GM12872 (cell line): ENCODE data around the gene SH3TC1.

Experiments used
- TF ChIP-seq, protein P1 (sequence below): IDR thresholded peaks from 3 replicates; pipeline ENCODE4 v1.5.1; 2011; ENCODE audit warnings: low read depth, mild to moderate bottlenecking, low read length, moderate library complexity; ENCODE audit not compliant: insufficient read depth

Gene SH3TC1

DNA sequence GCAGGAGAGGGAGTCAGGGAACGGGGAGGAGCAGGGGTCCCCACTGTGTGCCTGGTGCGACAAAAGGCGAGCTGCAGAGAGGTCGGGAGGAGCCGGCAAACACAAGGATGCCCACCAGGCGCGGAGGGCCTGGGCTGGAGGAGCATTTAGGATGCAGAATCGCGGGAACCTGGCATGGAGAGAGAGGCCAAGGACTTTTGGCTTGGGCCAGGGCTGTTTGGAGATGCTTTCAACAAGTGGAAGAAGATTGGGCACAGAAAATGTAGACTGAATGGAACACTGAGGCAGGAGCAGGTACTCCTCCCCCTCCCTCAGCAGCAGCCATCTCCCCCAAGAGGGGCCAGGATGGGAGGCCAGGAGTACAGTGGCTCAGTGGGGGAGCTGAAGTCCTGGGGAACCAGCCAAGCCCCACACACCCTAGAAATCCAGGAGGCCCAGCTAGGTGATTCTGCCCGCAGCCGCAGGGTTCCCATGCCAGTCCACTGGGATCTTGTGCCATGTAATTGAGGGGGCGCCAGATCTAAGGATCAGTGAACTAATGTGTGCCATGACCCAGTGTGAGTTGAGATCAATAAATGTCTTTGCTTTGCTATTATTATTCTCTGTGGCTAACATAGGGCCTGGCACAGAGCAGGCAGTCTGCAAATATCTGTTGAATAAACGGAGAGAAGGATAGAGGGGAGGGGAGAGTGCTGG lies 39.4 kb upstream of the SH3TC1 start:
- TF ChIP-seq, protein P1, sequence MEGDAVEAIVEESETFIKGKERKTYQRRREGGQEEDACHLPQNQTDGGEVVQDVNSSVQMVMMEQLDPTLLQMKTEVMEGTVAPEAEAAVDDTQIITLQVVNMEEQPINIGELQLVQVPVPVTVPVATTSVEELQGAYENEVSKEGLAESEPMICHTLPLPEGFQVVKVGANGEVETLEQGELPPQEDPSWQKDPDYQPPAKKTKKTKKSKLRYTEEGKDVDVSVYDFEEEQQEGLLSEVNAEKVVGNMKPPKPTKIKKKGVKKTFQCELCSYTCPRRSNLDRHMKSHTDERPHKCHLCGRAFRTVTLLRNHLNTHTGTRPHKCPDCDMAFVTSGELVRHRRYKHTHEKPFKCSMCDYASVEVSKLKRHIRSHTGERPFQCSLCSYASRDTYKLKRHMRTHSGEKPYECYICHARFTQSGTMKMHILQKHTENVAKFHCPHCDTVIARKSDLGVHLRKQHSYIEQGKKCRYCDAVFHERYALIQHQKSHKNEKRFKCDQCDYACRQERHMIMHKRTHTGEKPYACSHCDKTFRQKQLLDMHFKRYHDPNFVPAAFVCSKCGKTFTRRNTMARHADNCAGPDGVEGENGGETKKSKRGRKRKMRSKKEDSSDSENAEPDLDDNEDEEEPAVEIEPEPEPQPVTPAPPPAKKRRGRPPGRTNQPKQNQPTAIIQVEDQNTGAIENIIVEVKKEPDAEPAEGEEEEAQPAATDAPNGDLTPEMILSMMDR: no peak

DNA sequence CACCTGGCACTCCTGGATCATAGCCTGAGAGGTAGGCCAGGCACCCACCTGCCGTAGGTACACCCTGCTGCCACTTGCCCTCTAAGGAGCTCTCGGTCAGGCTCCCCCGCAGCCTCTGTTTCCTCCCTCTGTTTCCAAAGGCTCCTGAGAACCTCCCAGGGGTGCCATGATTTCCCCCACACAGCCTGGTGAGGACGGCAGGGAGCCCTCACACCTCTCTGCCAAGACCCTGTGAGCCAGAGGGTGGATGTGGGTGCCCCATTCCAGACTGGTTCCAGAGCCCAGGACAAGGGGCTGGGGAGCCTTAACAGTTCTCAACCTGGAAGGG lies 38.9 kb upstream of the SH3TC1 start:
- TF ChIP-seq, protein P1: no peak

DNA sequence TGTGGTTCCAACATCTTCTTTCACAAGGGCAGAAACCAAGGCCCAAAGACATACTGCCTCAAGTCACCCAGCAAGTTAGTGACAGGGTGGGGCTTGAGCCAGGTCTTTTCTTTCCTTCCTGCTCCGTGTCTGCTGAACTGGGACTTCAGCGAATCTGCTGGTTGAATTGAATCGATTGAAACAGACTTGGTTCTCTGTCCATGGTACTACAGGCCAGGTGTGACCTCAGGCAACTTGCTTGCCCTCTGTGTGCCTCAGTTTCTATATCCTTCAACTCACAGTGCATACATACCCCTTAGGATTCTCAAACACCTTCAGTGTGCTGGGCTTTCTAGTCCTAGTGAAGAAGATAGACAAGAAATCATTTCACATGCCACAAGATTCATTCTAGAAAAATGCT lies 38.5 kb upstream of the SH3TC1 start:
- TF ChIP-seq, protein P1: no peak

DNA sequence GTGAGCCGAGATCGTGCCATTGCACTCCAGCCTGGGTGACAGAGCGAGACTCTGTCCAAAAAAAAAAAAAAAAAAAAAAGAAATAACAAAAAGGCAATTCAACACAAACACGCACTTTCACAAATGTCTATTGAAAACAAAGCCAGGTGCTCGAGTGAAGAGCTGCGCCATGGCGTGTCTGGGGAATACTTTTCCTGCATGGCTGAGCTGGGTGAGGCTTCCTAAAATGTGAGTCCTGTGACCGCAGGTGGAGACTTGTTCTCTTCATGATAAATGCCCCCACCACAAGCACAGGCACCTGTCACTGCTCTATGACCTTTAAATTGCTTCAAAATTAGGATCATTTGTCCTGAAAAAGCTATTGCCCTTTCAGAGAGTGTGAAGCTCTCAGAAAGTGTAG lies 36.5 kb upstream of the SH3TC1 start:
- TF ChIP-seq, protein P1: no peak

DNA sequence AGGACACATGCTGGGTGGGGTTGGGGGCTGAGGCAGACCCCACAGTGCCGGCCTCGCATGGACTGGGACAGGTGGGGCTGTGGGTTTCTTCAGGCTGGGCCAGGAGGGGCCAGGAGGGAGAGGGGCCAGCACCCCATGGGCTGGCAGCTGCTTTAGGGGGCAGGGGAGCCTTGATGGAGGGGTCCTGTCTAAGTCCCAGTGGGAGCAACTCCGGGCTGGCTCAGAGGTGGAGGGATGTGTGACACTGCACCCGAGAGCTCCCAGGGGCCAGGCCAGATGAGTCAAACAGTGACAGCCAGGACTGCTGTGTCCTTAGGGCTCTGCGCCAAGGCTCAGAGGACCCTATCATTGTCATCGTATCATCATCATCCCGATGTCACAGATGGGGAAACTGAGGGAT lies 36.1 kb upstream of the SH3TC1 start:
- TF ChIP-seq, protein P1: no peak

DNA sequence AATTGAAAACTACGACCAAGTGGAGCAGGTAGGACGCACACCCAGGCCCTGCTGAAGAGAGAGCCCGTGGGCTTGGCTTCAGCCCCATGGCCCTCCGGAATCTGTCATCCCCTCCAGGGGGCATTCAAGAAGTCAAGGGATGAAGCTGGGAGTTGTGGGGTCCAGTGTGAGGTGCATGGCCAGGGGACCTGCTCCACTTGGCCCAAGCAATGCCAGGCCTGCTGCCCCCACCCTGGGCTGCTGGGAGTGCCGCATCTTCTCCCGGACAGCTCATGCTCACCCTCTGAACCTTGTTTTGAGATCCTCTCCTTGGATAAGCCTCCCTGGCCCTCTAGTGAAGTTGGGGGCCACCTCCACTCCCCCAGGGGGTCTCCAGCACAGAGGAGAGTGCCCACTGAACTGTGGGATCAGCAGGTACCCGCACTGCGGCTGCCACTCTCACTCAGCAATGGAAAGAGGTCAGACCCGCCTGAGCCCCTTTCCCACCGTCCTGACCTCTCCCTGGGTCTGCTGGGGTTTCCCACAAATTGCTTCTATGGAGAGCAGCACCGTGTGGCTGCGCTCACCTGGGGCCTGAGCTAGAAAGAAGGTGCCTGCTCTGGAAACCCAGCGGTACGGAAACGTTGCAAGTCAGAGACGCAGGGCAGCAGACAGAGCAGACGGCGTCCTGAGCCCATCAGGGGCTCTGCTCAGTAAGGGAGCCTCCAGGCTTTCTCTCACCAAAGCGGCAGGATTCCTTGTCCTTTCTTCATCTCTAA lies 35.5 kb upstream of the SH3TC1 start:
- TF ChIP-seq, protein P1: no peak

DNA sequence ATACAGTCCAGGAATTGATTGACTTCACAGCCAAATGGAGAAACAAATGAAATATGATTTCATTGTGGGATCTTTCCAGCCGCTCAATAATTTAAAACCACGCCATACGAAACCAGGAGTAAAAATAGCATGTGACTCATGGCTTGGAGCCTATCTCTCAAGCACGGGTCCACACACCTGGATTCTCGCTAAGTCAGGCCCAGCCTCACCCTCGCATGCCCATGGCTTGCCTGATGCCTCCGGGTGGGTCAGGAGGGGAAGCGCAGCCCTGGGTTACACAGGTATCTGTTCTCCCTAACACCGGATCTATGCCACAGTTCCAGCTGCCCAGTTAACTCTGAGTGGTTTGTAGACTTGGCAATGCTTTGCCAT lies 34.9 kb upstream of the SH3TC1 start:
- TF ChIP-seq, protein P1: no peak
